ENCODE data around the gene DRC1. TPM values are rescaled to one million over a fixed set of nuclear protein-coding genes. Genes with fewer than 3 reads are reported as not detected.

The DRC1 gene
- total and polyA plus RNA-seq, 8 donors, result 0.19 to 0.54 TPM; not detected in 6

GRCh38 chr2:26474261-26474785 lies 72.6 kb downstream of the DRC1 start:
- no peaks in the 10 kb centered on the region for H3K4me1 ChIP-seq
- no peak for ATAC-seq
- H3K27me3 ChIP-seq, result no peaks in the 10 kb centered on the region
- no peak for TF ChIP-seq CTCF (IDR thresholded peaks at IDR 0.05)
- no peak overlapping the region for H3K27ac ChIP-seq
- DNase-seq, result peak in 1 of 6 donors; percentile 62
- FAIRE-seq, result no peak
- WGBS, 2 donors, result 90 to 93% methylated on average over 13 to 14 of the region's 14 CpGs
- intact Hi-C loops (cut with DNase I), result no loop called here
- no peaks in the 10 kb centered on the region for H3K36me3 ChIP-seq
- no peak overlapping the region for H3K4me3 ChIP-seq
- no peaks in the 10 kb centered on the region for H3K9me3 ChIP-seq

- no peak overlapping the region for H3K27ac ChIP-seq
- DNase-seq (peak in 1 of 6 donors; percentile 46), ATAC-seq (no peak), FAIRE-seq (no peak)
- no peaks in the 10 kb centered on the region for H3K4me1 ChIP-seq
- no peaks in the 10 kb centered on the region for H3K27me3 ChIP-seq
- 91 to 95% methylated on average over 6 of the region's 6 CpGs for WGBS, 2 donors
- intact Hi-C loops (cut with DNase I), result no loop called here
- no peak overlapping the region for H3K4me3 ChIP-seq
- H3K9me3 ChIP-seq, result no peaks in the 10 kb centered on the region
- H3K36me3 ChIP-seq, result no peaks in the 10 kb centered on the region
- TF ChIP-seq CTCF (IDR thresholded peaks at IDR 0.05), result no peak
These were observed 73.3 kb downstream of the DRC1 start for GRCh38 chr2:26475037-26475436.

GRCh38 chr2:26475832-26476501 lies 74.2 kb downstream of the DRC1 start:
- H3K4me3 ChIP-seq, result no peak overlapping the region
- FAIRE-seq, result no peak
- H3K4me1 ChIP-seq, result no peaks in the 10 kb centered on the region
- no peak for ATAC-seq
- no peak overlapping the region for H3K27ac ChIP-seq
- intact Hi-C loops (cut with DNase I), result no loop called here
- peak in 1 of 6 donors; percentile 56 for DNase-seq
- H3K27me3 ChIP-seq, result no peaks in the 10 kb centered on the region
- no peaks in the 10 kb centered on the region for H3K9me3 ChIP-seq
- no peak for TF ChIP-seq CTCF (IDR thresholded peaks at IDR 0.05)
- 81 to 82% methylated on average over 20 to 22 of the region's 22 CpGs for WGBS, 2 donors
- H3K36me3 ChIP-seq, result no peaks in the 10 kb centered on the region

- no peaks in the 10 kb centered on the region for H3K36me3 ChIP-seq
- no peak overlapping the region for H3K4me3 ChIP-seq
- FAIRE-seq (no peak), DNase-seq (peak in 1 of 6 donors; percentile 55), ATAC-seq (no peak)
- H3K27ac ChIP-seq, result no peak overlapping the region
- H3K27me3 ChIP-seq, result no peaks in the 10 kb centered on the region
- WGBS, 2 donors, result 82 to 85% methylated on average over 33 of the region's 33 CpGs
- no peaks in the 10 kb centered on the region for H3K4me1 ChIP-seq
- no peak for TF ChIP-seq CTCF (IDR thresholded peaks at IDR 0.05)
- no peaks in the 10 kb centered on the region for H3K9me3 ChIP-seq
- intact Hi-C loops (cut with DNase I), result no loop called here
These were observed 75.6 kb downstream of the DRC1 start for GRCh38 chr2:26477126-26477910.

Measured in pancreas (tissue), 10 donors.